ENCODE data around the gene CCDC141. TPM values are rescaled to one million over a fixed set of nuclear protein-coding genes. Genes with fewer than 3 reads are reported as not detected.

CCDC141 gene
- total RNA-seq, 1 experiment from 2014 or later: 11.5 TPM

GRCh38 chr2:178844269-178844668, 205.7 kb downstream of the CCDC141 start:
- Histone ChIP-seq H3K4me3 (ENCODE audit: low read depth, low read length) (no peak overlapping the region), H3K9me3 (no peaks in the 10 kb centered on the region), H3K4me1 (no peaks in the 10 kb centered on the region), H3K27me3 (replicated peaks; ENCODE audit: control insufficient read depth, insufficient read depth, low read length) (no peaks in the 10 kb centered on the region), H3K36me3 (ENCODE audit: control insufficient read depth, insufficient read depth, low read length) (0 out of 2 replicates have a peak, but pooled peaks cover 2% of the 10 kb centered on the region)
- H3K9me3 Mint-ChIP-seq (ENCODE audit: unreplicated experiment): peaks cover 13% of the 10 kb centered on the region
- no peaks in the 10 kb centered on the region for H3K27me3 Mint-ChIP-seq (ENCODE audit: insufficient read depth, unreplicated experiment)
- peaks cover 10% of the 10 kb centered on the region for H3K36me3 Mint-ChIP-seq (ENCODE audit: insufficient read depth, unreplicated experiment)
- POLR2A ChIA-PET: no interaction called here
- H3K27ac Mint-ChIP-seq (ENCODE audit: unreplicated experiment): no peak overlapping the region
- DNase-seq: no peak
- CTCF ChIA-PET: no interaction called here
- no peak for TF ChIP-seq CTCF (IDR thresholded peaks at IDR 0.05; ENCODE audit: insufficient read depth in 1 of 2, low read depth in 1 of 2, low read length in 1 of 2, severe bottlenecking in 1 of 2, unreplicated experiment in 1 of 2)
- intact Hi-C loops (cut with micrococcal nuclease; ENCODE audit: unreplicated experiment): no loop called here
- BruUV-seq (replicated peaks): no TSS peak
- no peaks in the 10 kb centered on the region for H3K4me1 Mint-ChIP-seq (ENCODE audit: low read depth, unreplicated experiment)
- no peak overlapping the region for H3K4me3 Mint-ChIP-seq (ENCODE audit: unreplicated experiment)

- Histone ChIP-seq H3K27me3 (replicated peaks; ENCODE audit: control insufficient read depth, insufficient read depth, low read length) (no peaks in the 10 kb centered on the region), H3K4me1 (no peaks in the 10 kb centered on the region), H3K36me3 (ENCODE audit: control insufficient read depth, insufficient read depth, low read length) (0 out of 2 replicates have a peak, but pooled peaks cover 2% of the 10 kb centered on the region), H3K4me3 (ENCODE audit: low read depth, low read length) (no peak overlapping the region), H3K9me3 (no peaks in the 10 kb centered on the region)
- POLR2A ChIA-PET: no interaction called here
- no peak for TF ChIP-seq CTCF (IDR thresholded peaks at IDR 0.05; ENCODE audit: insufficient read depth in 1 of 2, low read depth in 1 of 2, low read length in 1 of 2, severe bottlenecking in 1 of 2, unreplicated experiment in 1 of 2)
- H3K27me3 Mint-ChIP-seq (ENCODE audit: insufficient read depth, unreplicated experiment): no peaks in the 10 kb centered on the region
- H3K27ac Mint-ChIP-seq (ENCODE audit: unreplicated experiment): no peak overlapping the region
- no TSS peak for BruUV-seq (replicated peaks)
- H3K9me3 Mint-ChIP-seq (ENCODE audit: unreplicated experiment): peaks cover 13% of the 10 kb centered on the region
- no peak overlapping the region for H3K4me3 Mint-ChIP-seq (ENCODE audit: unreplicated experiment)
- intact Hi-C loops (cut with micrococcal nuclease; ENCODE audit: unreplicated experiment): no loop called here
- peaks cover 10% of the 10 kb centered on the region for H3K36me3 Mint-ChIP-seq (ENCODE audit: insufficient read depth, unreplicated experiment)
- CTCF ChIA-PET: no interaction called here
- no peaks in the 10 kb centered on the region for H3K4me1 Mint-ChIP-seq (ENCODE audit: low read depth, unreplicated experiment)
- DNase-seq: no peak
Observed at GRCh38 chr2:178843697-178844096, 206.2 kb downstream of the CCDC141 start.

- H3K27ac Mint-ChIP-seq (ENCODE audit: unreplicated experiment): no peak overlapping the region
- no peaks in the 10 kb centered on the region for H3K27me3 ChIP-seq (replicated peaks; ENCODE audit: control insufficient read depth, insufficient read depth, low read length)
- DNase-seq: no peak
- POLR2A ChIA-PET: no interaction called here
- no peaks in the 10 kb centered on the region for H3K36me3 Mint-ChIP-seq (ENCODE audit: insufficient read depth, unreplicated experiment)
- H3K4me1 Mint-ChIP-seq (ENCODE audit: low read depth, unreplicated experiment): no peaks in the 10 kb centered on the region
- H3K4me1 ChIP-seq: no peaks in the 10 kb centered on the region
- TF ChIP-seq CTCF (IDR thresholded peaks at IDR 0.05; ENCODE audit: insufficient read depth in 1 of 2, low read depth in 1 of 2, low read length in 1 of 2, severe bottlenecking in 1 of 2, unreplicated experiment in 1 of 2): no peak
- H3K9me3 ChIP-seq: no peaks in the 10 kb centered on the region
- CTCF ChIA-PET: no interaction called here
- H3K9me3 Mint-ChIP-seq (ENCODE audit: unreplicated experiment): no peaks in the 10 kb centered on the region
- no peak overlapping the region for H3K4me3 ChIP-seq (ENCODE audit: low read depth, low read length)
- intact Hi-C loops (cut with micrococcal nuclease; ENCODE audit: unreplicated experiment): no loop called here
- no TSS peak for BruUV-seq (replicated peaks)
- H3K36me3 ChIP-seq (ENCODE audit: control insufficient read depth, insufficient read depth, low read length): peaks cover 2% of the 10 kb centered on the region; the same call in 1 of the 2 replicates
- no peaks in the 10 kb centered on the region for H3K27me3 Mint-ChIP-seq (ENCODE audit: insufficient read depth, unreplicated experiment)
- no peak overlapping the region for H3K4me3 Mint-ChIP-seq (ENCODE audit: unreplicated experiment)
Observed at GRCh38 chr2:178836807-178837206, 213.1 kb downstream of the CCDC141 start.

Data from Caco-2 (cell line).